BLaER1 treated with 17β-estradiol and CSF1 and Interleukin-3, amounts not matched to agents 10 nM and 100 nM (cell line): ENCODE data around the gene TNIP3.
"Not testable (repeated sequence)": the region's sequence is repeated elsewhere in the genome, so short reads cannot be mapped to it uniquely, and the experiment has no call there.

Source experiments
- H3K27ac ChIP-seq, 11 experiments: shearing (Covaris generic); formaldehyde crosslinking; 2 replicates each; pipeline ENCODE4 v1.8.1; 2022
- H3K27me3 ChIP-seq, 11 experiments: shearing (Covaris generic); formaldehyde crosslinking; 2 replicates each; pipeline ENCODE4 v1.8.1; 2022
- H3K36me3 ChIP-seq, 11 experiments: shearing (Covaris generic); formaldehyde crosslinking; 2 replicates each; pipeline ENCODE4 v1.8.1; 2022
- H3K4me1 ChIP-seq, 10 experiments: shearing (Covaris generic); formaldehyde crosslinking; 2 replicates each; pipeline ENCODE4 v1.8.1; 2022
- H3K4me2 ChIP-seq, 11 experiments: shearing (Covaris generic); formaldehyde crosslinking; 2 replicates each; pipeline ENCODE4 v1.8.1; 2022
- H3K4me3 ChIP-seq, 10 experiments: shearing (Covaris generic); formaldehyde crosslinking; 2 replicates each; pipeline ENCODE4 v1.8.1; 2022
- H3K9ac ChIP-seq, 11 experiments: shearing (Covaris generic); formaldehyde crosslinking; 2 replicates each; pipeline ENCODE4 v1.8.1; 2022
- H3K9me3 ChIP-seq, 11 experiments: shearing (Covaris generic); formaldehyde crosslinking; replicated peaks in 1 of 11; 2 replicates each; pipeline ENCODE4 v1.8.1; 2022
- H4K20me1 ChIP-seq, 11 experiments: shearing (Covaris generic); formaldehyde crosslinking; 2 replicates each; pipeline ENCODE4 v1.8.1; 2022
- Cebpa-rat ChIP-seq, 11 experiments: shearing (Covaris generic); IDR thresholded peaks; 2 replicates each; pipeline ENCODE4 v1.8.1; 2022

The TNIP3 gene

GRCh38 chr4:121182296-121182695 lies 18.2 kb upstream of the TNIP3 start:
- H3K9me3 ChIP-seq = peaks cover 0 to 21% (median 13%) of the 10 kb centered on the region in 11 experiments; a peak in 13 of 22 replicates
- H3K36me3 ChIP-seq = no peaks in the 10 kb centered on the region
- no peak for TF ChIP-seq Cebpa-rat (IDR thresholded peaks at IDR 0.05)
- peaks cover 32 to 53% (median 40%) of the 10 kb centered on the region in 10 experiments for H3K4me1 ChIP-seq
- peak overlapping the region in 8 of 11 experiments; percentile 19 to 60 (median 28); a peak in 9 of 22 replicates for H3K9ac ChIP-seq
- H3K27me3 ChIP-seq = peaks cover 0 to 41% (median 0%) of the 10 kb centered on the region in 11 experiments; a peak in 4 of 22 replicates
- H3K4me2 ChIP-seq = peak overlapping the region; percentile 37 to 87 (median 65)
- H3K27ac ChIP-seq = peak overlapping the region in 10 of 11 experiments; percentile 20 to 70 (median 44); a peak in 14 of 22 replicates
- peak overlapping the region in 7 of 10 experiments; percentile 22 to 42 (median 36); a peak in 8 of 20 replicates for H3K4me3 ChIP-seq
- H4K20me1 ChIP-seq = no peaks in the 10 kb centered on the region

- Histone ChIP-seq H4K20me1 (peaks cover 0 to 5% (median 0%) of the 10 kb centered on the region in 11 experiments; a peak in 2 of 22 replicates), H3K27ac (no peak overlapping the region), H3K36me3 (no peaks in the 10 kb centered on the region), H3K4me1 (peaks cover 33 to 59% (median 46%) of the 10 kb centered on the region in 10 experiments), H3K9me3 (peaks cover 0 to 21% (median 13%) of the 10 kb centered on the region in 11 experiments; a peak in 13 of 22 replicates), H3K9ac (no peak overlapping the region), H3K27me3 (peaks cover 0 to 40% (median 0%) of the 10 kb centered on the region in 11 experiments; a peak in 4 of 22 replicates), H3K4me2 (peak overlapping the region in 3 of 11 experiments; percentile 76 to 87 (median 79); a peak in 6 of 22 replicates), H3K4me3 (no peak overlapping the region; a peak in 1 of 20 replicates)
- no peak for TF ChIP-seq Cebpa-rat (IDR thresholded peaks at IDR 0.05)
These were observed 17.4 kb upstream of the TNIP3 start for GRCh38 chr4:121181493-121181892.

GRCh38 chr4:121180558-121180957 lies 16.4 kb upstream of the TNIP3 start:
- no peak overlapping the region for H3K27ac ChIP-seq
- H3K9me3 ChIP-seq = peaks cover 0 to 21% (median 13%) of the 10 kb centered on the region in 11 experiments; a peak in 13 of 22 replicates
- H3K27me3 ChIP-seq = peaks cover 0 to 46% (median 0%) of the 10 kb centered on the region in 11 experiments; a peak in 5 of 22 replicates
- H4K20me1 ChIP-seq = peaks cover 0 to 6% (median 0%) of the 10 kb centered on the region in 11 experiments; a peak in 2 of 22 replicates
- no peak overlapping the region for H3K4me2 ChIP-seq
- H3K4me3 ChIP-seq = no peak overlapping the region
- H3K4me1 ChIP-seq = peaks cover 24 to 58% (median 42%) of the 10 kb centered on the region in 10 experiments
- no peaks in the 10 kb centered on the region for H3K36me3 ChIP-seq
- TF ChIP-seq Cebpa-rat (IDR thresholded peaks at IDR 0.05) = no peak
- no peak overlapping the region for H3K9ac ChIP-seq

GRCh38 chr4:121177246-121178137 lies 13.4 kb upstream of the TNIP3 start:
- no peak overlapping the region for H3K4me3 ChIP-seq
- H3K27ac ChIP-seq = peak overlapping the region in 4 of 11 experiments; percentile 7 to 59 (median 50); a peak in 6 of 22 replicates
- peaks cover 0 to 72% (median 0%) of the 10 kb centered on the region in 11 experiments; a peak in 6 of 22 replicates for H3K27me3 ChIP-seq
- H3K9me3 ChIP-seq = peaks cover 0 to 6% (median 0%) of the 10 kb centered on the region in 11 experiments; a peak in 2 of 22 replicates
- peaks cover 0 to 6% (median 0%) of the 10 kb centered on the region in 11 experiments; a peak in 2 of 22 replicates for H4K20me1 ChIP-seq
- TF ChIP-seq Cebpa-rat (IDR thresholded peaks at IDR 0.05) = no peak
- H3K9ac ChIP-seq = no peak overlapping the region
- peaks cover 4 to 48% (median 25%) of the 10 kb centered on the region in 10 experiments; a peak in 19 of 20 replicates for H3K4me1 ChIP-seq
- no peaks in the 10 kb centered on the region for H3K36me3 ChIP-seq
- peak overlapping the region in 7 of 11 experiments; percentile 32 to 92 (median 68); a peak in 13 of 22 replicates for H3K4me2 ChIP-seq

- Histone ChIP-seq H3K36me3 (no peaks in the 10 kb centered on the region), H3K27ac (peak overlapping the region in 5 of 11 experiments; percentile 7 to 59 (median 49); a peak in 8 of 22 replicates), H4K20me1 (peaks cover 0 to 6% (median 0%) of the 10 kb centered on the region in 11 experiments; a peak in 2 of 22 replicates), H3K4me1 (peaks cover 0 to 37% (median 20%) of the 10 kb centered on the region in 10 experiments; a peak in 15 of 20 replicates), H3K9me3 (0 out of 22 replicates have a peak, but pooled peaks cover 0 to 6% (median 0%) of the 10 kb centered on the region in 11 experiments), H3K4me3 (no peak overlapping the region), H3K27me3 (peaks cover 0 to 82% (median 0%) of the 10 kb centered on the region in 11 experiments; a peak in 6 of 22 replicates), H3K4me2 (peak overlapping the region in 9 of 11 experiments; percentile 7 to 92 (median 61); a peak in 14 of 22 replicates), H3K9ac (no peak overlapping the region)
- TF ChIP-seq Cebpa-rat (IDR thresholded peaks at IDR 0.05) = no peak
These were observed 12.2 kb upstream of the TNIP3 start for GRCh38 chr4:121176082-121176934.

GRCh38 chr4:121171477-121171876 lies 7.4 kb upstream of the TNIP3 start:
- not testable (repeated sequence) for H4K20me1 ChIP-seq, H3K9me3 ChIP-seq, H3K27ac ChIP-seq, H3K4me2 ChIP-seq, H3K9ac ChIP-seq, H3K36me3 ChIP-seq, H3K4me3 ChIP-seq
- Histone ChIP-seq H3K27me3 (peaks cover 0 to 73% (median 0%) of the 10 kb centered on the region in 11 experiments; a peak in 6 of 22 replicates), H3K4me1 (peaks cover 27 to 51% (median 33%) of the 10 kb centered on the region in 10 experiments)

- no peaks in the 10 kb centered on the region for H3K36me3 ChIP-seq
- H3K27me3 ChIP-seq = peaks cover 0 to 65% (median 0%) of the 10 kb centered on the region in 11 experiments; a peak in 4 of 22 replicates
- no peak for TF ChIP-seq Cebpa-rat (IDR thresholded peaks at IDR 0.05)
- H3K27ac ChIP-seq = peak overlapping the region in 1 of 11 experiments; percentile 27; a peak in 1 of 22 replicates
- peaks cover 31 to 65% (median 49%) of the 10 kb centered on the region in 10 experiments for H3K4me1 ChIP-seq
- no peak overlapping the region for H3K4me3 ChIP-seq
- H4K20me1 ChIP-seq = no peaks in the 10 kb centered on the region
- H3K4me2 ChIP-seq = peak overlapping the region; percentile 22 to 76 (median 67)
- H3K9ac ChIP-seq = no peak overlapping the region
- 0 out of 22 replicates have a peak, but pooled peaks cover 0 to 4% (median 0%) of the 10 kb centered on the region in 11 experiments for H3K9me3 ChIP-seq
These were observed 4.5 kb upstream of the TNIP3 start for GRCh38 chr4:121168446-121169281.
